K562 (cell line): ENCODE results near the gene APOC4. TPM values are rescaled to one million over a fixed set of nuclear protein-coding genes. Genes with fewer than 3 reads are reported as not detected.
A peak's percentile ranks its signal among the peaks of the same experiment; 100 is the strongest.

Experiments
- ATF1 ChIP-seq, 2 experiments: fragments of 450-650 bp in 1 of 2; IDR thresholded peaks; 2 replicates each; pipeline ENCODE4 v1.6.1; 2016; ENCODE audit warnings: missing compliant biosample characterization in 1 of 2, missing genetic modification characterization in 1 of 2
- CTCFL ChIP-seq: IDR thresholded peaks from 2 replicates; pipeline ENCODE4 v1.6.1; 2011; ENCODE audit warnings: borderline replicate concordance, low read depth, mild to moderate bottlenecking, moderate library complexity, low read length; ENCODE audit not compliant: insufficient read depth, poor library complexity, severe bottlenecking
- DLX4 ChIP-seq: fragments of 250-450 bp; sonication (Bioruptor Pico); IDR thresholded peaks from 2 replicates; pipeline ENCODE4 v1.6.1; 2021; ENCODE audit warnings: mild to moderate bottlenecking
- KDM1A ChIP-seq, 2 experiments: fragments of 450-650 bp; IDR thresholded peaks; 2 replicates each; pipeline ENCODE4 v1.6.1; 2016; ENCODE audit warnings: mild to moderate bottlenecking in 2 of 2
- KDM4B ChIP-seq, 2 experiments: fragments of 450-650 bp in 1 of 2; sonication (generic) in 1 of 2; IDR thresholded peaks; 2 replicates each; pipeline ENCODE4 v1.6.1; 2016 to 2017; ENCODE audit warnings: borderline replicate concordance in 2 of 2, antibody characterized with exemption in 1 of 2, low read depth in 1 of 2, mild to moderate bottlenecking in 1 of 2
- KLF10 ChIP-seq: fragments of 250-450 bp; sonication (Bioruptor Pico); IDR thresholded peaks from 2 replicates; pipeline ENCODE4 v1.6.1; 2021; ENCODE audit warnings: matching md5 sums
- XRCC5 ChIP-seq: fragments of 200-400 bp; formaldehyde crosslinking; IDR thresholded peaks from 2 replicates; pipeline ENCODE4 v1.6.1; 2017; ENCODE audit warnings: low read depth, mild to moderate bottlenecking, low read length
- ZNF232 ChIP-seq: sonication (generic); formaldehyde crosslinking; IDR thresholded peaks from 2 replicates; pipeline ENCODE4 v1.8.0; 2022; ENCODE audit warnings: mild to moderate bottlenecking, missing genetic modification reagents
- ZNF407 ChIP-seq: fragments of 450-650 bp; IDR thresholded peaks from 2 replicates; pipeline ENCODE4 v1.6.1; 2016; ENCODE audit warnings: low read depth
- ZNF518B ChIP-seq: fragments of 250-450 bp; sonication (Bioruptor Pico); IDR thresholded peaks from 2 replicates; pipeline ENCODE4 v1.5.0; 2021; ENCODE audit warnings: mild to moderate bottlenecking, moderate library complexity
- ZNF717 ChIP-seq: fragments of 250-450 bp; sonication (Bioruptor Pico); IDR thresholded peaks from 2 replicates; pipeline ENCODE4 v1.5.0; 2021
- ZSCAN32 ChIP-seq: fragments of 450-650 bp; formaldehyde crosslinking; IDR thresholded peaks from 2 replicates; pipeline ENCODE4 v1.4.0; 2020; ENCODE audit warnings: mild to moderate bottlenecking, moderate library complexity
- polyA plus RNA-seq, 8 experiments: library from polyadenylated mRNA; depleted of rRNA in 4 of 8; stranded (reverse) in 5 of 8; unstranded in 3 of 8; fragments of >200 nt; fragmentation: Nextera tagmentation in 2 of 8; fragmentation: Illumina TruSeq in 1 of 8; extraction: Ambion mirVana in 2 of 8; extraction: Trizol in 1 of 8; gene quantifications; 2 replicates each; pipeline versions ENCODE4 v1.2.1 to v1.2.3, GENCODE V29; 2011 to 2014; ENCODE audit warnings: inconsistent platforms in 1 of 8, missing spikeins in 1 of 8
- total RNA-seq, 7 experiments: library from RNA; depleted of rRNA in 6 of 7; stranded (reverse); fragments of >200 nt in 6 of 7; fragmentation: Illumina TruSeq in 2 of 7; extraction: Trizol in 2 of 7; gene quantifications; 2 replicates each; pipeline versions ENCODE4 v1.2.1 to v1.2.3, GENCODE V29; 2011 to 2021; ENCODE audit warnings: low replicate concordance in 1 of 7

The APOC4 gene
- total and polyA plus RNA-seq, 9 of the 15 experiments (the other 6 are each of a cell fraction or from before 2014, with no cell fraction given): 0.46 TPM; not detected in 8

- TF ChIP-seq CTCFL: peak; percentile 97
- TF ChIP-seq KLF10 (CRISPR knock-in tag): no peak
- no peak for TF ChIP-seq KDM1A (IDR thresholded peaks at IDR 0.05)
- TF ChIP-seq XRCC5: peak; percentile 90
- TF ChIP-seq DLX4 (CRISPR knock-in tag): no peak
- no peak for TF ChIP-seq ZNF518B (CRISPR knock-in tag)
- peak in 1 of 2 experiments; percentile 24; a peak in 1 of 4 replicates for TF ChIP-seq KDM4B (IDR thresholded peaks at IDR 0.05; ENCODE audit: borderline replicate concordance in 2 of 2, low read depth in 1 of 2)
- TF ChIP-seq ATF1 (CRISPR knock-in tag; IDR thresholded peaks at IDR 0.05): no peak
- peak; percentile 35; the same call in 1 of the 2 replicates for TF ChIP-seq ATF1 (tag; IDR thresholded peaks at IDR 0.05)
- no peak for TF ChIP-seq ZNF407
- no peak for TF ChIP-seq ZSCAN32 (CRISPR knock-in tag)
- no peak for TF ChIP-seq ZNF717 (CRISPR knock-in tag)
- no peak for TF ChIP-seq ZNF232 (CRISPR knock-in tag)
These were observed 38.2 kb upstream of the APOC4 start (continued) for GRCh38 chr19:44903602-44904425.
